NCI-H1048 (cell line): ENCODE measurements around the gene CRB1.

Experiments
- DNase-seq: peaks from one replicate; lab custom pipeline; 2025; lab: John Stamatoyannopoulos, UW

CRB1 gene

DNA sequence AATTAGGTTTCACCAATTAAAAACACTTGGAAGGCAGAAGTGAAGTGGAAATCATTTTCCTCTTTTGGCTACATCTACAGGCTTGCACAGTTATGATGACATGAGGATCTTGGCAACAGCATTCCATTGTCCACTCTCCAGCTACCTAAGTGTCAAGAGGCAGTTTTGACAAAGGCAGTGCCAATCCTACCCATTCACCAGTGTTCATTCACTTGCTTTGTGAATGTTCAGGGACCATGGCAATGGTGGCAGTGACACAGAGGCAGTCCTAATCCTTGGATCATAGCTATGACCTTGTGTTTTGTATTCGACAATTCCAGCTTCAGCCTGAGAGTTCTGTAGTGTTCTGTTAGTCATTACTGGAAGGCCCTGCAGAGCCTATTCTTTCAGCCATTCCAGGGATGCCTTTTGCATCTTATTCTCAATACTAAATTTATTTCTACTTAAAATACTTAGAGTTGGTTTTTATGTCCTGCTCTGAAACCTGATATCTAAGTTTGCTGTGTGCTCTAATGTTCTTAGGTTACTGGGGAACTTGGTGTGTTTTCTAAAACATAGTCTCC, 36.7 kb downstream of the CRB1 start:
- no peak for DNase-seq

DNA sequence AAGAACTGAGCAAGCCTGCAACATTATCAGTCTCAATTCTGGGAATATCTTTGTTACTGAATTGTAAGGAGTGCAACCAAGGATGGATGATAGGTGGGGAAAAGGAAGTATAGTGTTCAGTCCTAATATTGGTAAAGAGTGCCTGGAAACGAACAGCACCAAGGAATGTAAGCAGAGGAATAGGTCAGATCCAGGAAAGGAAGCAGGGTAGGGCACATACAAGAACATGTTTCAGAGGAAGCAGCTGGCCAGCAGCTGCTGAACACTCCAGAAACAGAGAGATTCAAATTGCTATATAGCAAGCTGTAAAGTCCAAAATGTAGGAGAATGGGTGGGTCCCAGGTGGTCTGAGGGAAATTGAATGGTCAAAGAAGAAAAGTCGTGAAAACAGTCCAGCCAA, 37.9 kb downstream of the CRB1 start:
- DNase-seq, result no peak

DNA sequence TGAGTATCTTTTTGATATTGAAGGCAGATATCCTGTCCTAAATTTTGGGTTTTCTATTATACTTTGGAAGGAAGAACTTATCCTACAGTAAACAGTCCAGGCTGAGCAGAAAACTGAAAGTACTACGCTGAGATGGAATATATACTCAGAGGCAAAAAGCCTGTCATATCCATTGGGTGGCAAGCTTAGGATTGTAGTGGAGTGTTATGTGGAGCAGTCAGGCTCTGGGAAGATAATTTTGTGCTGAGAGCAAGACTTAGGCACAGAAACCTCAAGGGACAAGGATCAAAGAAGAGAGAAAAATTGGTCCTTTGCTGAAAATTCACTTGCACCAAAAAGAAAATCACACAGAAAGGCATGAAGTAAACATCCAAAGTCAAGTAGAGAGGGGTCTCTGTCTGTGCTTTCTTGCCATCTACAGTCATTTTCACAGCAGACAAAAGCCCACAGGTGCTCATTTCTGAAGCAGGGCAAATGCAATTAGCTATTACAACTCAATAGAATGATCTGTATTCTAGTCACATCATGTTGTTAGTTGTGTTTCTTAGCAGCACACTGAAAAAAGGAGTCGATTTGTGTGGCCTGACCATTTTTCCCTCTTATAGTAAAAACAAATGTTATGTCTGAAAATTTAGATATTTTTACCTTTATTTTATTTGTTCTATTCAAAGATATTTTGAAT, 38.5 kb downstream of the CRB1 start:
- DNase-seq, result no peak

DNA sequence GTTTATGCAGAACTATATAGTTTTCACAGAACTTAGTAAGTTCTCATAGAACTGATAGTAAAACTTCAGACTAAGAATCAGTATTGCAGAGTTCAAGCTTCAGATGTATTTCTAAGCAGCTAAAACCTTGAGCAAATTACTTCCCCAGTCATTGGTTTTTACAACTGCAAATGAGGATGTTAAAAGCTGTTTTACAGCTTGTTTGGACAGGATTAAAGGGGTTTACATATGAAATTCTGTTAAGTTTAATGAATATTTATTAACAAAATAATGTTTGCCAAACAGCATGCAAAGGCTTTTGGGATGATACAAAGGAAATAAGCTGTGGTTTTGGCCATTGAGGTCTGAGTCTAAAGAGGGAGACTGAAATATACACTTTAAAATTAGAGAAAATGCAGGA, 39.1 kb downstream of the CRB1 start:
- DNase-seq, result no peak

DNA sequence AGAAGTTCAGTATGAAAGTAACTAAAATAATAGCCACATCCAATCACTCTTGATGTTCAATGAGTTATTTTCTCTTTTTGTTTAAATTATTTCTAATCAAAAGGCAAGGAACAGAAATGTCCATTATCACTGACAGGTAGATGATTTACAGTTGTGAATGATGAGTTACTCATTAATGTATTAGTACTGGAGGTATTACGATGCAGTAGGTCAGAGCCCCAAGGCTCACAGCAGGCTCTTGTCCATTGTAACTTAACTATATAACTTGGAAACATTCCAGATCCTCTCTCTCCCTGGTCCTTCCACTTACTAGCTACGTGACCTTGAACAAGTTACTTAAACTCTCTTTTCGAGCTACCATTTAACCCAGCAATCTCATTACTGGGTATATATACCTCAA, 39.5 kb downstream of the CRB1 start:
- DNase-seq, result no peak

DNA sequence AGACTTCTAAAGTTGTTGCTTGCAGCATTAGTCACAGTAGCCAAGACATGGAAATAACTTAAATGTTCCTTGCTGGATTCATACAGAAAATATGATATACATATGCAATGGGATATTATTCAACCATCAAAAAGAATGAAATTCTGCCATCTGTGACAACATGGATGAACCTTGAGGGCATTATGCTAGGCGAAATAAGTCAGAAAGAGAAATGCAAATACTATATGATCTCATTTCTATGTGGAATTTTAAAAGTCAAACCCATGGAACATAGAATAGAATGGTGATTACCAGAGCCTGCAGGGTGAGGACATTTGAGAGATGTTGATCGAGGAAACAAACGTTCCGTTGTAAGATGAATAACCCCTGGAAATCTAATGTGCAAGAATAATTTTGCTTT, 43.0 kb downstream of the CRB1 start:
- DNase-seq, result no peak

DNA sequence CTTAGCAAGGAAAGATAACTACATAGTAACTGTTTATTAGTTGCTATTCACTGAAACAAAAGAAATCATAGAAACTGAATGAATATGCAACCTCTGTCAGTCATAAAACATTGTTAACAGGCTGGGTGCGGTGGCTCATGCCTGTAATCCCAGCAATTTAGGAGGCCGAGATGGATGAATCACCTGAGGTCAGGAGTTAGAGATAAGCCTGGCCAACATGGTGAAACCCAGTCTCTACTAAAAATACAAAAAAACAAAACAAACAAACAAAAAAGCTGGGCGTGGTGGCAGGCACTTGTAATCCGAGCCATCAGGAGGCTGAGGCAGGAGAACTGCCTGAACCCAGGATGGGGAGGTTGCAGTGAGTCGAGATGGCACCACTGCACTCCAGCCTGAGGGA, 44.1 kb downstream of the CRB1 start:
- no peak for DNase-seq

DNA sequence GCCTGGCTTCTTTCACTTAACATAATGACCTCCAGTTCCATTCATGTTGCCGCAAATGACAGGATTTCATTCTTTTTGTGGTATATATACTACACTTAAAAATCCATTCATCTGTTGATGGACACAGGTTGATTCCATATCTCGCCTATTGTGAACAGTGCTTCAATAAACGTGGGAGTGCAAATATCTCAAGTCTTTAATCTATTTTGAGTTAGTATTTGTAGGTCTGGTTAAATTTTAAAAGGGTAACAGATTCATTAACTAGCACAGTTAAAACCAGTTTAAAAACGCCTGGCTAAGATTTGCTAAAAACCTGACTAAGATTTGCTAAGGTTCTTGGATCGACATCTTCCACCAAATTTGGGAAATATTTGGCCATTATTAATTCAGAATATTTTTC, 45.7 kb downstream of the CRB1 start:
- DNase-seq, result no peak

DNA sequence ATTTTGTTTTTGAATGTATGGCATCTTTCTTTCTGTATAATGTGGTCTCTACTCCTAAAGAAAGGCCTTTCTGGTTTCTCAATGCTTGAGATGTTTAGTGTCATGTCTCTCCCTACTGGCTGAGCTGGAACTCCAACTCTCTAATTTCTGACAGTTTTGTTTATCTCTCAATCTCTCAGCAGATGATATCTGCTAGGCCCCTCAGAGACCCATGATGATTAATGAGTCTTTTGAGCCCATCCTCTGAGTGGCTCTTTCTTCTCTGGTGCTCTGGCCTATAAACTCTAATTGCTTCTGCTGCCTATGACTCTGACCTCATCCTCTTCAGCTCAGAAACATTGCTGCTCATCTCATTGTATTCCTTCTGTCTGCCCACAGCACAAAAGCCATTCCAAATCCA, 46.6 kb downstream of the CRB1 start:
- no peak for DNase-seq

DNA sequence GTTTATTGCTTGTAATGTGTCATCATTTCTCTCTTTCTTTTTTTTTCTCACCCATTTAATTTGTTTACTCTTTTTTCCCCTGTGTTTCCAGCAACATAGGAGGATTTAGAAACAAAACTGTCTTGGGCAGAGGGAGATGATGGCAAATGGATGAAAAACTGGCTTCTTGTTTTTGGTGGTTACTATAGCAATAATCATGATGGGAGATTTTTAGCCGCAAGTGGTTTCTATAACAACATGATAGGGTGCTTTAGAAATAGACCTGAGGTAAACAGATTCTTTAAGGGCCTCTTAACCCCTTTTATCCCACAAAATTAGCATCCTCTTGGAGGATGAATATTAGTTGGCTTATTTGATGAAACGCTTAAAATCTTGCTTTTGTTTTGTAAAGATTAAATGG, 51.6 kb downstream of the CRB1 start:
- no peak for DNase-seq

DNA sequence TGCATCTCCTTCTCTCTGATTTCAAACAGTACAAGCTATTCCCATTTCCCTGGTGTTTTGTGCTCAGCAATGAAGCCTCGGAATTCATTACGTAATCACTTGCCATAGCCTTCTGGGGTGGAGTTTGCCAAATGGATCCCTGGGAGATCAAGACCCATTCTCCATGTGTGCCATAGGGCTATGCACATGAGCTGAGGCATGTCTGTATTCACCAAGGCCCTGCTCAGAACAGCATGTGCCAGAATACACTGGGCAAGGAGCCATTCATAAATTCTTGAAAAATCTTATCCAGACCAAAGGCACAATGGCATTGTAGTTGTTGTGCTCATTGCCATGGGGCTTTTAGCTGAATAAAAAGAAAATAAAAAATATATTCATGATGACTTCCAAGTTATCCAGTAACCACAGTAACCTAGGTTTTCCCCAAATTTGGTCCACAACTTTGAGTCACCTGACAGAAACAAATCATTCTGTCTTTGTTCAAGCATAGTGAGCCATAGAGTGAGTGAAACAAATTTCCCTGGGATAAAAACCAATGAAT, 53.0 kb downstream of the CRB1 start:
- no peak for DNase-seq

DNA sequence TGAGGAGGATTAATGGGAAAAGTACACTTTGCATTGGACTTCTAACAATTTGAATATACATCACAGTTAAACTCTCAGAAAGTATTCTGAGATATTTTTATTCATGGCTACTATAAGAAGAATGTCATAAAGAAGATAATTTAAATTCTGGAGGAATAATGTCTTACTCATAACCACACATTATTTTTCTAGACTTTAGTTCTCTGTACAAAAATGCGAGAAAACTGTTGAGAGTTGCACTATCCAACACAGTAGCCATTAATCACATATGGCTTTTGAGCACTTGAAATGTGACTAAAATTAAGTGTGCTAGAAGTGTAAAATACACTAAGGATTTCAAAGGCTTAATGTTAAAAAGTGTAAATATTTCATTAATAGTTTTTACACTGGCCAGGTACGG, 53.8 kb downstream of the CRB1 start:
- no peak for DNase-seq

DNA sequence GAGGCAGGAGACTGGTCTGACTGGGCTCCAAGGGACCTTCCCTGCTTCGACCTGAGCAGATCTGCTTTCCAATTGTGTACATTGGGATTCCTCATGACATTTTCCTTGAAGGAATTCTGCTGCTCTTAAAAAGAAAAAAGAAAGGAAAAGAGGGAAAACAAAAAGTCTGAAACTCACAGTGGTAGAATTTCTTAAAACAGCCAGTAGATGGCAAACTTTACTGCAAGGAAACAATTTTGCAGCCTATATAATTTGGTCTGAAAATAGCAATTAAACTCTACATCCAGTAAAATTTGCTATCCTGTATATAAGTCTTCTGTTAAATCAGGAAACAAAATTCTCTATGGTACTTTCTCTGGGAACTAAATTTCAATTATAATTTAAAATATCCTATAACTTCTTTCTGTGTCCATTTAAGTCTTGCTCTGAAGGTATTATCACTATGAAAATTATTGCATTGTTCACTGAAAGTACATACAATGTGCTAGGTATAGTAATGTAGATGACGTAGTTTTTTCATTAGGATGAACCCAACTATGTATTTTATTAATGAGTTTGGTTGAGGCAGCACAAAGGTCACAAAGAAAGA, 59.8 kb downstream of the CRB1 start:
- no peak for DNase-seq

DNA sequence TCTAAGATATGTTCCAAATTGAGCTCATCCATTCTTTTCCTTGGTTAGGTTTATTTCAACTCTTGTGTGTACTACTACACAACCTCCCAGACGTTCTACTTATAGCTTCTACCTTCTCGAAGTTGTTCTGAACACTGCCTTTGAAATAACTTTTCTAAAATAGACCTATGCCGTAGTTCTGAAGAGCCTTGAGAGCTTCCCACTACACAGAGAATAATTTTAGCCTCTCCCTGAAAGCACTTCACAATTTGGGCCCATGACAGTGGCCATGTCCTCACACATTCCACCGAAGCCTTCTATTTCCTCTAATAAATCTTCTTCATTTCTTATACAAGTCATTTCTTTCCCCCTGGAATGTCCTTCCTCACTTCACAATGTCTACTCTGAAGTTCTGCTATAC, 62.2 kb downstream of the CRB1 start:
- DNase-seq, result no peak

DNA sequence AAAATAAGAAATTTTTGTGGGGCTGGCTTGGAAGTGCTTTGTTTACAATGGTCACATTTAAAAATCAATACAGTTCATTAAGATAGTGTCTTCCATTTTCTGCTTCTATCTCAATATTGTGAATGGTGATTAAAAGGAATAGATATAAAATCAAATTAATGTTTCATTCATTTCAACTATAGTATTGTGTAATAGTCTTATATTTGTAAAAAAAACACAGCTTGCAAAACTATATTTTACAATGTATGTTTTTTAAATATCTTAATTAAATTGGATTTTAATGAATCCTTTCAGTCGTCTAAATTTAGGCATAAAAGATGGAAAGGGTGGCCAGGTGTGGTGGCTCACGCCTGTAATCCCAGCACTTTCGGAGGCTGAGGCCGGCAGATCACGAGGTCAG, 63.5 kb downstream of the CRB1 start:
- DNase-seq, result no peak

DNA sequence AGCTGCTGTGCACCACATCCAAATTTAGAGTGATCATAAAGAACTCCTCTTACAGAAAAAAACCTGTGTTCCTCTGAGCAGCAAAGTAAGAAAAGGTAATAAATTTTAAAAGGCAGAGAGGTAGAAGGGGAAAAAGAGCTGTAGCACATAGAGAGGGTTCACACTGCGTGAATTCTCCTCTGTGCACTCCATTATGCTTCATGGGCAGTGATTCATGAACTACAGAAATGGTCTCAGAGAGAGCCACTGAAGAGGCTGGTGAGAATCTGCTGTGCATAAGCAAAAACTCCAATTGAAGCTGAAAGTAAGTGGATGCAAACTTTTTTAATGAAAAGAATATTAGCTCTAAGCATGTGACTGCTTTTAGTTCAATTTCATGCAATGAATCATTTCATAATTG, 65.0 kb downstream of the CRB1 start:
- no peak for DNase-seq

DNA sequence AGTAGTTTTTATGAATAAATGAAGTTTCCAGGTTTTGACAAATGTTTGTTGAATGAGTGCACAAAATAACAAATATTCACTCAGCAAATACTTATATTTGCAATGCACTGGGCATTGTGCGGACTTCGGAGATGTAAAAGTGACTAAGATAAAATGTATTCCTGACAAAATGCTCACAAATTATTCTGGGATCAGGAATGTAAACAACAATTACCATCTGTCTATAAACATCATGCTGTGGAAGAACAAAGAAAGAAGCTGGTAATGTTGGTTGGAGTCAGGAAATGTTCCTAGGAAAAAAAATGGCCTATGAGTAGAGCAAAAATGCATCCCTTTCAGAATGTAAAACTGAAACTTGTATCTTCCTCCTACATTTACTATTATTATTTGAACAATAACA, 68.5 kb downstream of the CRB1 start:
- no peak for DNase-seq

DNA sequence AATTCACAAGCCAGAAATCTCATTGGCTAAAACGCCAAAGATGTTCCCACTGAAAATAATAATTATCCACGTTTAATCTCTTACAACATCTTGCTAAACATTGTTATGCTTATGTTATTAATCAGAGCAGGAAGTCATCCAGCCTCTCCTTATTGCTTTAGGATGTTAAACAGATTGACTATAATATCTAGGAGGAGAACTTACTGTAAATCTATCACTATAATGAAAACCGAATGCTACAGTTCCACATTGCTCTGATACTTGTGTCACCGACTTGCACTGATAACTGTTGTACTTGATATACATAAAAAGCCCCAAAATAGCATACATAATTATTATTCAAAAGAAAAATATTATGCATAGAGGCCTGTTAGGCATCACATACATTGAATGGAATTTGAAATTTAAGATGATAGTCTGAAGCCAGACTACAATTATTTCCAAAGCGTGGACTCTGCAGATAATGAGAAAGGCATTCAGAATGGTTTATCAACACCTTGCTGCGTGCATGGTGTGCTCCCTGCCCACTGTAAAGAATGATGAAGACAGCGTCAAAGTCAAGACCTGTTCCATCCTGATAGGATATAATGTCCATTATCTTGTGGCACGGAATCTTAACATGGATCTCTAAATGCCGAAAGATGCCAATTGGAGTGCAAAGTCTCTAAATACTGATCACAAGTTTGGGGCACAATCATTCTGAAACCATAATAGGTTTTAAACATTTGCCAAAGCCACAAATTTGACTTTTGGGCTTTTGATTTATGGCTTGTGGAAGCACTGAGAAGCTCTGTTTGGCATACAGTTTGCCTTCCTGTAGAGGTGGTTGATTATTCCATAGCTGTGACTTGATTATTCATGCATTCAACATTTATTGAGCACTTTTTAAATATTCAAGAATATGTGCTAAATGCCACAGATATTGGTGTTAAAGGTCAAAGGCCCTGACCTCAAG, 71.3 kb downstream of the CRB1 start:
- no peak for DNase-seq

DNA sequence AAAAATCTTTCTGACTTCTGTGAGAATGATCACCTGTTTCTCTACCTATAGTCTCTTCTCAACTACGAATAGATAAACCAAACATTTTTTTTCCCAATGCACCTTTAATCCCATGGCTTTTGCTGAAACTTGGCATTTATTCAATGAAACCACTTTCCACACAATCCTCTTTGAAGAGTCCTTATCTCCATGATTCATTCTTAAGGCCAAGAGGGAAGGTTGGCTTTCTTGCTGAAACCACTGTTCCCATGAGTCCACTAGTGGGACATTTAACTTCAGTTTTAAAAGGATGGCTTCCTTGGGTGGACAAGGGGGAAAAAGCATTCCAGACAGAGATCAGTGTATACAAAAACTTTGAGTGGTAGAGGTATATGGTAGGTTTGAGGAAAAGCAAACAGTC, 73.6 kb downstream of the CRB1 start:
- DNase-seq, result no peak

DNA sequence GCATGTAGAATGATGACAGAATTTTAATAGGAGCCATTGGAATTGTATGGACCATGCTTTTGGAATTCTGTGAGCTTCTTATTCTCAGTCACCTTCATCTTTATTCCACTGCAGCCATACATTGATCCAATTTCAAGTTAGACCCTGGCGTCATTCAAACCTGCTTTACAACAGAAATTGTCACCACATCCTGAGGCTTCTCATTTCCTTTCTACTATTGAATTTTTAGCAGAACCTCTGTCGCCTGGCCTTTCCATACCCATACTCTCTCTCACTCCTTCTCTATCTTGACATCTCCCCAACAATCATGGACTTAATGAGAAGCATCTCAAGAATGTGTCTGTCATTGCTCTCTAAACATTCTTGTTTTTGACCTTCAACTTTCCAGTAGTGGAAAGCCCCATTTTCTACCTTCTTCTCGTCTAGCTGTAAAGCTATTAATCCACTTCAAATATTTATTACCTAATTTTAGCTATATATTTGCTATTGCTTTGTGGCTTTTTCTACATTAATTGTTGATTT, 74.1 kb downstream of the CRB1 start:
- DNase-seq, result no peak

DNA sequence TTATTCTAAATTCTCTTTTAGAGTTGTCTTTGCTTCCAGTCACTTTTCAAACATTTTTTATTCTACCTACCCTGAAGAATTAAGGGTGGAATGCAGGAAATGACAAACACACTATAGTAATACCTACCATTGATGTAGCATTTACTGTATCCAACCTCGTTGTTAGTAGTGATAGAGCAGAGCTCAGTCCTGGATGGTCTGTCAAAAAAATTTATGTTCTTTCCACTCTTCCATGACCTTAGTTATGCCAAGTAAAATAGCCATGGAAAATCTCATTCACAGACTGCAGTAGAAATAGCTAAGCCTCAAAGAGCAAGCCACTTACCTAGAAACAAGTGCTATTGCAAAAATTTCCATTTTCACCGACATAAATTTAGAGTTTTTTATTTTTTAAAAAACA, 74.6 kb downstream of the CRB1 start:
- DNase-seq, result no peak

DNA sequence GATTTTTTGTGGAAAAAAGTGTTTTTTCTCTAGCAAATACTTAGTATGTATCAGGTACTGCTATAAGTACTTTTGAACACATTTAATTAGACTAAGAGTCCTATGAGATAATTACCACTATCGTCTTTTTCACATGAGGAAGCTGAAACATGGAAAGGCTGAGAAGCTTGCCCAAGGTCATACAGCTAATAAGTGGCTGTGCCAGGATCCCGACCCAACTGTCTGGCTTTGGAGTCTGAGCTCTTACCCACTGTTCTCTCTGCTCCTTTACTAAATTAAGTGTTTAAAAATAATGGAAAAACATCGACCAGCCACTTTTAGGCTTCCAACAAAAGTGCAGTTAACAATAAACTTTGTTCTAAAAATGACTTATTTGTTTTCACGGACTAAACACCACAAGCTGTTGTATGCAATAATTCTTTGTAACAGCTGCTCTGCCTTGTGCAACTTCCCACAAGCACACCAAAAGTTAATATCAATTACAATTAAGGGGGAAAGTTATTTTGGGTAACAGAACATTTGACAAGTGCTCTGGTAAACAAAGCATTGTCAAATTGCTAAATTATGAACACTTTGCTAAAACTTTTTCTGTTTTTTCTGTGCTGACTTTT, 75.7 kb downstream of the CRB1 start:
- DNase-seq, result no peak
